H1 (cell line): ENCODE measurements around the gene BOK. TPM values are rescaled to one million over a fixed set of nuclear protein-coding genes. Genes with fewer than 3 reads are reported as not detected.

Source experiments
- CTCF ChIA-PET: fragments of 300-600 bp; sonication (Branson Sonifier 250); formaldehyde crosslinking; loops from one replicate; lab custom pipeline; 2021; ENCODE audit not compliant: partially characterized antibody; lab: Charles Lee
- POLR2A ChIA-PET: fragments of 300-600 bp; sonication (Branson Sonifier 250); formaldehyde crosslinking; loops from one replicate; lab custom pipeline; 2021; ENCODE audit warnings: inconsistent platforms; ENCODE audit not compliant: partially characterized antibody; lab: Charles Lee
- DNase-seq, 2 experiments: peaks; one replicate each; pipeline versions ENCODE4 v3.0.0 to v3.0.0-alpha.2; 2010 to 2022; ENCODE audit warnings: low spot score in 2 of 2, low read depth in 1 of 2, mixed read lengths in 1 of 2
- FAIRE-seq: peaks from 2 replicates; lab custom pipeline; 2011; peaks lifted over from hg19 to GRCh38; lab: Jason Lieb, UNC
- H2AFZ ChIP-seq: 2 replicates; pipeline ENCODE4 v1.8.1; 2012; ENCODE audit warnings: low read length, inconsistent platforms
- H2AK5ac ChIP-seq: 2 replicates; pipeline ENCODE4 v1.6.1; 2013; ENCODE audit warnings: low read depth, low read length
- H2BK120ac ChIP-seq: replicated peaks from 2 replicates; pipeline ENCODE3; 2013; ENCODE audit warnings: low read depth, low read length, inconsistent platforms
- H2BK12ac ChIP-seq: 2 replicates; pipeline ENCODE4 v1.6.1; 2013; ENCODE audit warnings: low read depth, low read length
- H2BK15ac ChIP-seq: 2 replicates; pipeline ENCODE4 v1.6.1; 2013; ENCODE audit warnings: low read length
- H2BK20ac ChIP-seq: 2 replicates; pipeline ENCODE4 v1.6.1; 2013; ENCODE audit warnings: low read length
- H2BK5ac ChIP-seq: 2 replicates; pipeline ENCODE4 v1.6.1; 2013; ENCODE audit warnings: low read depth, low read length
- H3K14ac ChIP-seq: 2 replicates; pipeline ENCODE4 v1.6.1; 2013; ENCODE audit warnings: inconsistent platforms; ENCODE audit not compliant: insufficient read length
- H3K18ac ChIP-seq: 2 replicates; pipeline ENCODE4 v1.6.1; 2013; ENCODE audit warnings: low read length; ENCODE audit errors: extremely low read depth
- H3K23ac ChIP-seq: 2 replicates; pipeline ENCODE4 v1.6.1; 2013; ENCODE audit warnings: inconsistent platforms; ENCODE audit not compliant: insufficient read length
- H3K23me2 ChIP-seq: 2 replicates; pipeline ENCODE4 v1.6.1; 2013; ENCODE audit warnings: low read depth, low read length
- H3K27ac ChIP-seq: 2 replicates; pipeline ENCODE4 v1.6.1; 2011; ENCODE audit warnings: low read depth, low read length, inconsistent platforms
- H3K27me3 ChIP-seq, 4 experiments: replicated peaks in 1 of 4; 1 replicate in 1 of 4; 2 replicates in 3 of 4; pipeline versions ENCODE4 v1.6.1 to v1.8.1; 2011 to 2013; ENCODE audit warnings: low read length in 3 of 4, mild to moderate bottlenecking in 3 of 4, inconsistent platforms in 2 of 4, mixed read lengths in 2 of 4, moderate library complexity in 1 of 4; ENCODE audit not compliant: control insufficient read depth in 3 of 4, insufficient read depth in 3 of 4; ENCODE audit errors: extremely low read depth in 1 of 4
- H3K36me3 ChIP-seq, 4 experiments: 2 replicates each; pipeline versions ENCODE4 v1.6.1 to v1.8.1; 2011 to 2013; ENCODE audit warnings: mild to moderate bottlenecking in 4 of 4, low read length in 3 of 4, moderate library complexity in 2 of 4, control low read depth in 1 of 4, inconsistent platforms in 1 of 4; ENCODE audit not compliant: insufficient read depth in 4 of 4, control insufficient read depth in 2 of 4
- H3K4ac ChIP-seq: replicated peaks from 2 replicates; pipeline ENCODE3; 2013; ENCODE audit warnings: low read length, low read depth, mixed read lengths, inconsistent platforms; ENCODE audit not compliant: insufficient read length
- H3K4me1 ChIP-seq, 4 experiments: replicated peaks in 1 of 4; 1 replicate in 1 of 4; 2 replicates in 3 of 4; pipeline versions ENCODE4 v1.6.1 to v1.8.1; 2011 to 2013; ENCODE audit warnings: low read length in 3 of 4, inconsistent platforms in 2 of 4, mixed read lengths in 1 of 4; ENCODE audit not compliant: insufficient read depth in 4 of 4, control insufficient read depth in 3 of 4
- H3K4me2 ChIP-seq, 2 experiments: 2 replicates each; pipeline versions ENCODE4 v1.6.1 to v1.8.1; 2011 to 2013; ENCODE audit warnings: low read depth in 2 of 2, low read length in 2 of 2, control low read depth in 1 of 2, inconsistent platforms in 1 of 2, mild to moderate bottlenecking in 1 of 2; ENCODE audit not compliant: insufficient read depth in 1 of 2
- H3K4me3 ChIP-seq, 4 experiments: fragments of 200-600, 300-600 bp in 1 of 4; sonication (generic), shearing (Covaris generic), sonication (Bioruptor Twin) in 1 of 4; 2 replicates each; pipeline versions ENCODE4 v1.5.1 to v1.8.1; 2011 to 2016; ENCODE audit warnings: low read length in 4 of 4, low read depth in 3 of 4, control low read depth in 2 of 4, inconsistent platforms in 2 of 4, mild to moderate bottlenecking in 2 of 4, mixed read lengths in 1 of 4, moderate library complexity in 1 of 4; ENCODE audit not compliant: insufficient read depth in 2 of 4; ENCODE audit errors: extremely low read depth in 1 of 4
- H3K56ac ChIP-seq: replicated peaks from 2 replicates; pipeline ENCODE3; 2013; ENCODE audit warnings: low read depth, mild to moderate bottlenecking, mixed read lengths, low read length, inconsistent platforms; ENCODE audit not compliant: insufficient read length
- H3K79me1 ChIP-seq: 2 replicates; pipeline ENCODE4 v1.6.1; 2013; ENCODE audit warnings: low read depth, low read length, control low read depth
- H3K79me2 ChIP-seq, 2 experiments: 2 replicates each; pipeline versions ENCODE4 v1.6.1 to v1.8.1; 2012 to 2013; ENCODE audit warnings: low read length in 2 of 2, mild to moderate bottlenecking in 2 of 2, inconsistent platforms in 1 of 2; ENCODE audit not compliant: insufficient read depth in 2 of 2, control insufficient read depth in 1 of 2
- H3K9ac ChIP-seq, 4 experiments: replicated peaks in 1 of 4; 1 replicate in 1 of 4; 2 replicates in 3 of 4; pipeline versions ENCODE4 v1.6.1 to v1.8.1; 2011 to 2013; ENCODE audit warnings: low read depth in 3 of 4, low read length in 3 of 4, control low read depth in 2 of 4, mild to moderate bottlenecking in 2 of 4, moderate library complexity in 2 of 4, inconsistent platforms in 1 of 4; ENCODE audit errors: extremely low read depth in 1 of 4
- H3K9me3 ChIP-seq, 2 experiments: 2 replicates each; pipeline versions ENCODE4 v1.6.1 to v1.8.1; 2012 to 2013; ENCODE audit warnings: mild to moderate bottlenecking in 2 of 2, moderate library complexity in 2 of 2, control low read depth in 1 of 2, inconsistent platforms in 1 of 2, low read depth in 1 of 2, low read length in 1 of 2, mixed read lengths in 1 of 2; ENCODE audit not compliant: insufficient read depth in 2 of 2
- H4K20me1 ChIP-seq, 2 experiments: replicated peaks in 1 of 2; 2 replicates each; pipeline versions ENCODE3 to v1.8.1; 2011 to 2013; ENCODE audit warnings: inconsistent platforms in 2 of 2, low read length in 2 of 2, mild to moderate bottlenecking in 1 of 2; ENCODE audit not compliant: insufficient read depth in 2 of 2, control insufficient read depth in 1 of 2
- H4K5ac ChIP-seq: 2 replicates; pipeline ENCODE4 v1.6.1; 2013; ENCODE audit warnings: low read length, low read depth, mixed read lengths, inconsistent platforms; ENCODE audit not compliant: insufficient read length
- H4K8ac ChIP-seq: 2 replicates; pipeline ENCODE4 v1.8.0; 2013; ENCODE audit warnings: mild to moderate bottlenecking, moderate library complexity, low read length, inconsistent platforms; ENCODE audit not compliant: insufficient read depth; ENCODE audit errors: extremely low read depth
- H4K91ac ChIP-seq: replicated peaks from 2 replicates; pipeline ENCODE3; 2013; ENCODE audit warnings: low read length, mixed read lengths, inconsistent platforms; ENCODE audit not compliant: insufficient read length
- CHD2 ChIP-seq: IDR thresholded peaks from 2 replicates; pipeline ENCODE4 v1.6.1; 2012; ENCODE audit warnings: low read length, improper control_type of control experiment
- GTF2F1 ChIP-seq: IDR thresholded peaks from 2 replicates; pipeline ENCODE4 v1.6.1; 2012; ENCODE audit warnings: low read depth, low read length, improper control_type of control experiment, borderline replicate concordance
- KDM5A ChIP-seq: fragments of 200-600 bp; IDR thresholded peaks from 2 replicates; pipeline ENCODE4 v1.7.1; 2012; ENCODE audit warnings: mild to moderate bottlenecking, low read length, inconsistent platforms, mixed read lengths
- NRF1 ChIP-seq: IDR thresholded peaks from 2 replicates; pipeline ENCODE4 v1.6.1; 2011; ENCODE audit warnings: mild to moderate bottlenecking, low read depth, low read length, improper control_type of control experiment
- PHF8 ChIP-seq: fragments of 200-600 bp; sonication (generic); conservative IDR thresholded peaks from 2 replicates; pipeline ENCODE4 v1.7.1; 2012; ENCODE audit warnings: low read depth, mild to moderate bottlenecking, inconsistent platforms, low read length, moderate library complexity
- SP1 ChIP-seq: IDR thresholded peaks from 2 replicates; pipeline ENCODE4 v1.6.1; 2011; ENCODE audit warnings: low read depth, low read length
- WGBS, 2 experiments: shearing (Covaris generic) in 1 of 2; methylation state at CpG; one replicate each; pipeline versions ENCODE4 v1.1.6 to v1.1.7; 2013 to 2015; ENCODE audit warnings: low lambda C conversion rate in 2 of 2, mixed read lengths in 2 of 2, inconsistent platforms in 1 of 2, low coverage in 1 of 2, missing lambda C conversion rate in 1 of 2; ENCODE audit not compliant: insufficient replicate concordance in 2 of 2, insufficient coverage in 1 of 2, insufficient read length in 1 of 2; ENCODE audit errors: extremely low coverage in 1 of 2, missing lambda C conversion rate in 1 of 2; 5-methylcytosine and 5-hydroxymethylcytosine counted together
- polyA plus RNA-seq, 7 experiments: library from polyadenylated mRNA; depleted of rRNA in 3 of 7; stranded (reverse) in 5 of 7; unstranded in 2 of 7; fragments of >200 nt in 5 of 7; fragments of 200-250 nt in 2 of 7; gene quantifications; 1 replicate in 5 of 7; 2 replicates in 1 of 7; 4 replicates in 1 of 7; pipeline versions ENCODE4 v1.2.1 to v1.2.3, GENCODE V29; 2011 to 2013; ENCODE audit warnings: missing spikeins in 2 of 7, mixed read lengths in 2 of 7
- total RNA-seq: library from RNA; stranded (reverse); fragmentation: NEBNext Ultra II Directional; extraction: Animal tissue kit (Norgen Biotek cat#: 25700); gene quantifications from 2 replicates; pipeline ENCODE4 v1.2.1, GENCODE V29; 2021
- TF ChIP-seq, protein P1 (sequence below): IDR thresholded peaks from 2 replicates; pipeline ENCODE4 v1.6.1; 2012; ENCODE audit warnings: inconsistent platforms

The BOK gene
- total and polyA plus RNA-seq, 2 of the 8 experiments (the other 6 are each of a cell fraction or from before 2014, with no cell fraction given): 33.7 to 37.6 TPM

- no peak for TF ChIP-seq SP1
- no peak for TF ChIP-seq GTF2F1
- TF ChIP-seq, protein P1, sequence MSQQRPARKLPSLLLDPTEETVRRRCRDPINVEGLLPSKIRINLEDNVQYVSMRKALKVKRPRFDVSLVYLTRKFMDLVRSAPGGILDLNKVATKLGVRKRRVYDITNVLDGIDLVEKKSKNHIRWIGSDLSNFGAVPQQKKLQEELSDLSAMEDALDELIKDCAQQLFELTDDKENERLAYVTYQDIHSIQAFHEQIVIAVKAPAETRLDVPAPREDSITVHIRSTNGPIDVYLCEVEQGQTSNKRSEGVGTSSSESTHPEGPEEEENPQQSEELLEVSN: no peak
- TF ChIP-seq PHF8: no peak
- TF ChIP-seq NRF1: no peak
- no peak for TF ChIP-seq CHD2
- no peak for TF ChIP-seq KDM5A
- Histone ChIP-seq H3K23ac (no peak overlapping the region), H4K5ac (no peak overlapping the region), H3K27me3 (no peaks in the 10 kb centered on the region), H2BK120ac (no peak overlapping the region), H2BK12ac (no peak overlapping the region), H3K4me2 (no peak overlapping the region), H2BK20ac (no peak overlapping the region), H3K23me2 (no peaks in the 10 kb centered on the region), H2BK5ac (no peak overlapping the region), H3K9me3 (peaks cover 0 to 4% of the 10 kb centered on the region in 2 experiments; a peak in 1 of 4 replicates), H3K79me2 (no peaks in the 10 kb centered on the region), H4K91ac (no peak overlapping the region), H2AFZ (no peak overlapping the region), H3K9ac (no peak overlapping the region), H3K56ac (no peak overlapping the region), H4K8ac (0 out of 2 replicates have a peak overlapping the region, but pooled peaks have one; percentile 35), H3K4ac (no peak overlapping the region), H3K18ac (no peak overlapping the region), H4K20me1 (no peaks in the 10 kb centered on the region), H3K36me3 (no peaks in the 10 kb centered on the region), H2BK15ac (no peak overlapping the region), H3K27ac (no peak overlapping the region), H3K4me1 (no peaks in the 10 kb centered on the region; a peak in 1 of 7 replicates), H2AK5ac (no peak overlapping the region), H3K4me3 (no peak overlapping the region), H3K79me1 (no peaks in the 10 kb centered on the region), H3K14ac (no peak overlapping the region)
- no peak for FAIRE-seq
- ChIA-PET CTCF (interaction anchor here (0.7 kb wide), 1 partner anchor 16 kb away, joined by 3 read pairs; no protein-coding TSS in a partner anchor), POLR2A (no interaction called here)
- 89% methylated on average over 13 of the region's 13 CpGs; no CpG with 5 or more reads in 1 of the 2 experiments for WGBS, 2 experiments
- no peak for DNase-seq
These were observed 27.3 kb upstream of the BOK start for GRCh38 chr2:241531161-241531722.
